Mucosa of gallbladder (tissue), 1 donor: Measurements from ENCODE around the gene KRTAP5-10. TPM values are rescaled to one million over a fixed set of nuclear protein-coding genes. Genes with fewer than 3 reads are reported as not detected.
A peak's percentile ranks its signal among the peaks of the same experiment; 100 is the strongest.
"Not testable (repeated sequence)": the region's sequence is repeated elsewhere in the genome, so short reads cannot be mapped to it uniquely, and the experiment has no call there.

Experiments used
- DNase-seq: peaks from one replicate; pipeline ENCODE4 v3.0.0-alpha.2; 2020; ENCODE audit warnings: low spot score
- total RNA-seq: library from RNA; stranded (reverse); gene quantifications from one replicate; pipeline ENCODE4 v1.2.1, GENCODE V29; 2021
- donor health status: DM: no; HTN: no; CAD: no.

The KRTAP5-10 gene
- total RNA-seq, 1 donor from 2014 or later = not detected

GRCh38 chr11:71607520-71608216 is 42.3 kb downstream of the KRTAP5-10 start:
- not testable (repeated sequence) for DNase-seq

- DNase-seq = not testable (repeated sequence)
These were observed 42.9 kb downstream of the KRTAP5-10 start for GRCh38 chr11:71608272-71608671.

GRCh38 chr11:71611218-71611910 is 46.0 kb downstream of the KRTAP5-10 start:
- peak; percentile 58 for DNase-seq

GRCh38 chr11:71613931-71614330 is 48.6 kb downstream of the KRTAP5-10 start:
- not testable (repeated sequence) for DNase-seq

GRCh38 chr11:71614366-71614917 is 49.1 kb downstream of the KRTAP5-10 start:
- DNase-seq = not testable (repeated sequence)

- DNase-seq = peak; percentile 83
These were observed 49.6 kb downstream of the KRTAP5-10 start for GRCh38 chr11:71615003-71615402.

Other genes starting within 250 kb of the KRTAP5-10 start
- gene DHCR7, start 117.2 kb upstream of the KRTAP5-10 start, total RNA-seq = 161 TPM
- 121 TPM for gene NADSYN1, start 112.4 kb upstream of the KRTAP5-10 start, total RNA-seq
- not detected for gene KRTAP5-7, start 38.3 kb upstream of the KRTAP5-10 start, total RNA-seq
- not detected for gene KRTAP5-8, start 27.5 kb upstream of the KRTAP5-10 start, total RNA-seq
- 0.23 TPM for gene KRTAP5-9, start 17.1 kb upstream of the KRTAP5-10 start, total RNA-seq
- not detected for gene KRTAP5-11, start 17.3 kb downstream of the KRTAP5-10 start, total RNA-seq